Heart left ventricle (tissue), 16 donors: Measurements from ENCODE around the gene CEP19. TPM values are rescaled to one million over a fixed set of nuclear protein-coding genes. Genes with fewer than 3 reads are reported as not detected.

ENCODE experiments used
- ATAC-seq, 4 donors: fragments of 200-7000 bp; cut with Tn5 transposase; one replicate each; pipeline ENCODE4 v1.9.1; 2020 to 2022; ENCODE audit warnings: moderate library complexity in 4 of 4, mild to moderate bottlenecking in 3 of 4, moderate number of reproducible peaks in 1 of 4
- DNase-seq, 5 donors: peaks; one replicate each; pipeline ENCODE4 v3.0.0-alpha.2; 2020
- H3K27ac ChIP-seq, 12 donors: fragments of 200-600 bp; sonication (generic) in 4 of 12; one replicate each; pipeline versions ENCODE4 v1.5.0 to v1.8.0; 2016 to 2022; ENCODE audit warnings: mild to moderate bottlenecking in 2 of 12
- H3K27me3 ChIP-seq, 9 donors: fragments of 200-600 bp; sonication (generic) in 2 of 9; one replicate each; pipeline versions ENCODE4 v1.5.1 to v1.8.0; 2016 to 2022; ENCODE audit warnings: mild to moderate bottlenecking in 3 of 9
- H3K36me3 ChIP-seq, 9 donors: fragments of 200-600 bp; sonication (generic) in 2 of 9; one replicate each; pipeline versions ENCODE4 v1.5.0 to v1.8.0; 2018 to 2022; ENCODE audit warnings: mild to moderate bottlenecking in 2 of 9
- H3K4me1 ChIP-seq, 12 donors: fragments of 200-600 bp; sonication (generic) in 4 of 12; one replicate each; pipeline versions ENCODE4 v1.5.0 to v1.8.0; 2016 to 2022; ENCODE audit warnings: mild to moderate bottlenecking in 3 of 12
- H3K4me3 ChIP-seq, 12 donors: fragments of 200-600 bp; sonication (generic) in 4 of 12; one replicate each; pipeline versions ENCODE4 v1.5.0 to v1.8.0; 2017 to 2022; ENCODE audit warnings: mild to moderate bottlenecking in 9 of 12, moderate library complexity in 4 of 12
- H3K9me3 ChIP-seq, 12 donors: fragments of 200-600 bp; sonication (generic) in 4 of 12; one replicate each; pipeline versions ENCODE4 v1.5.0 to v1.8.0; 2016 to 2022; ENCODE audit warnings: mild to moderate bottlenecking in 1 of 12
- CTCF ChIP-seq, 12 donors: fragments of 200-600 bp; sonication (generic) in 4 of 12; IDR thresholded peaks; one replicate each; pipeline versions ENCODE4 v1.5.0 to v1.8.0; 2018 to 2022; ENCODE audit warnings: antibody characterized with exemption in 12 of 12, mild to moderate bottlenecking in 5 of 12
- POLR2A ChIP-seq, 2 donors: fragments of 450-650 bp; IDR thresholded peaks; one replicate each; pipeline ENCODE4 v1.6.1; 2017; ENCODE audit warnings: antibody characterized with exemption in 2 of 2, mild to moderate bottlenecking in 2 of 2, moderate library complexity in 2 of 2
- WGBS, 4 donors: extraction: QIAGEN DNeasy Blood & Tissue Kit in 2 of 4; methylation state at CpG; one replicate each; pipeline versions ENCODE4 v1.1.5 to v1.1.7; 2013 to 2018; 5-methylcytosine and 5-hydroxymethylcytosine counted together
- intact Hi-C, 10 donors: fragments of 100-400 bp; cut with DNase I; formaldehyde crosslinking; loops; one replicate each; pipeline versions ENCODE4 v1.11.1 to v1.14.2; 2022
- polyA plus RNA-seq, 2 donors: library from polyadenylated mRNA; stranded (reverse); fragments of 200-250 nt; gene quantifications; one replicate each; pipeline ENCODE4 v1.2.3, GENCODE V29; 2013
- total RNA-seq, 9 donors: library from RNA; depleted of rRNA in 2 of 9; stranded (reverse); fragments of >200 nt in 2 of 9; fragmentation: NEBNext Ultra II Directional in 3 of 9; extraction: Animal tissue kit (Norgen Biotek cat#: 25700) in 3 of 9; gene quantifications; one replicate each; pipeline versions ENCODE4 v1.1.0 to v1.2.4, GENCODE V29; 2016 to 2023
- donor health status: ischemic (EF 13 %, LVEDD 7.1; RV severe dilation, severe dysfunction).
- donor health status: healthy with polysubstance abuse.
- donor health status: DM: no; HTN: yes; CAD: no.
- donor health status: DM: no; HTN: no; CAD: no.
- donor health status: ischemic (EF 25% LVEDD 6.9; RV normal size, moderate dysfunction).
- donor health status: ischemic (EF 25% LVEDD 5.7; RV mildly dilated, moderate dysfunction).
- donor health status: healthy.
- donor health status: DM: yes; HTN: yes; CAD: no.
- donor health status: ischemic (EF 35%, LVEDD 5.7; RV mildly dilated, moderate dysfunction).
- donor health status: nonischemic (EF 11% LVEDD 7.7; RV severe dilation, severe dysfunction).
- donor health status: DM: yes; HTN: yes; CAD: no.
- donor health status: PGD.
- donor health status: ischemic (EF 29% LVEDD 5.4; RV normal size, mild dysfunction).
- donor health status: nonischemic (EF 23%, LVEDD 6.1; RV moderate dilation, normal function).

The CEP19 gene
- total and polyA plus RNA-seq, 11 donors: 0.57 to 2.8 (median 1.3) TPM

GRCh38 chr3:196708467-196708866 is 3.6 kb downstream of the CEP19 start:
- intact Hi-C loops: no loop called here
- no peak for TF ChIP-seq CTCF (IDR thresholded peaks at IDR 0.05)
- TF ChIP-seq POLR2A (IDR thresholded peaks at IDR 0.05): no peak
- Histone ChIP-seq H3K9me3 (no peaks in the 10 kb centered on the region), H3K27ac (no peak overlapping the region), H3K4me1 (peaks cover 0 to 16% (median 12%) of the 10 kb centered on the region in 12 donors), H3K36me3 (no peaks in the 10 kb centered on the region), H3K4me3 (no peak overlapping the region), H3K27me3 (no peaks in the 10 kb centered on the region)
- DNase-seq: no peak
- 79 to 86% (median 82%) methylated on average over 7 of the region's 7 CpGs for WGBS, 4 donors
- ATAC-seq: no peak

GRCh38 chr3:196707566-196707965 is 4.5 kb downstream of the CEP19 start:
- Histone ChIP-seq H3K36me3 (no peaks in the 10 kb centered on the region), H3K27ac (no peak overlapping the region), H3K4me3 (no peak overlapping the region), H3K27me3 (no peaks in the 10 kb centered on the region), H3K9me3 (no peaks in the 10 kb centered on the region), H3K4me1 (peaks cover 0 to 9% (median 6%) of the 10 kb centered on the region in 12 donors)
- intact Hi-C loops: no loop called here
- TF ChIP-seq CTCF (IDR thresholded peaks at IDR 0.05) (no peak), POLR2A (IDR thresholded peaks at IDR 0.05) (no peak)
- ATAC-seq (no peak), DNase-seq (no peak)
- WGBS, 4 donors: 89 to 96% (median 93%) methylated on average over 8 of the region's 8 CpGs

- intact Hi-C loops: no loop called here
- peaks cover 0 to 9% (median 6%) of the 10 kb centered on the region in 12 donors for H3K4me1 ChIP-seq
- no peak overlapping the region for H3K27ac ChIP-seq
- no peaks in the 10 kb centered on the region for H3K9me3 ChIP-seq
- TF ChIP-seq CTCF (IDR thresholded peaks at IDR 0.05) (no peak), POLR2A (IDR thresholded peaks at IDR 0.05) (no peak)
- H3K36me3 ChIP-seq: no peaks in the 10 kb centered on the region
- no peak for DNase-seq
- ATAC-seq: no peak
- WGBS, 4 donors: 92 to 98% (median 96%) methylated on average over 4 of the region's 4 CpGs
- H3K27me3 ChIP-seq: no peaks in the 10 kb centered on the region
- no peak overlapping the region for H3K4me3 ChIP-seq
These were observed 5.3 kb downstream of the CEP19 start for GRCh38 chr3:196706731-196707130.

GRCh38 chr3:196706327-196706726 is 5.7 kb downstream of the CEP19 start:
- 70 to 91% (median 84%) methylated on average over 5 of the region's 5 CpGs for WGBS, 4 donors
- Histone ChIP-seq H3K27ac (no peak overlapping the region), H3K36me3 (no peaks in the 10 kb centered on the region), H3K4me3 (no peak overlapping the region), H3K9me3 (no peaks in the 10 kb centered on the region), H3K27me3 (no peaks in the 10 kb centered on the region), H3K4me1 (peaks cover 0 to 7% (median 4%) of the 10 kb centered on the region in 12 donors)
- DNase-seq (no peak), ATAC-seq (no peak)
- intact Hi-C loops: no loop called here
- TF ChIP-seq POLR2A (IDR thresholded peaks at IDR 0.05) (no peak), CTCF (IDR thresholded peaks at IDR 0.05) (no peak)
